ENCODE results near the gene SENP7.
"Not testable (repeated sequence)": the region's sequence is repeated elsewhere in the genome, so short reads cannot be mapped to it uniquely, and the experiment has no call there.

SENP7 gene

DNA sequence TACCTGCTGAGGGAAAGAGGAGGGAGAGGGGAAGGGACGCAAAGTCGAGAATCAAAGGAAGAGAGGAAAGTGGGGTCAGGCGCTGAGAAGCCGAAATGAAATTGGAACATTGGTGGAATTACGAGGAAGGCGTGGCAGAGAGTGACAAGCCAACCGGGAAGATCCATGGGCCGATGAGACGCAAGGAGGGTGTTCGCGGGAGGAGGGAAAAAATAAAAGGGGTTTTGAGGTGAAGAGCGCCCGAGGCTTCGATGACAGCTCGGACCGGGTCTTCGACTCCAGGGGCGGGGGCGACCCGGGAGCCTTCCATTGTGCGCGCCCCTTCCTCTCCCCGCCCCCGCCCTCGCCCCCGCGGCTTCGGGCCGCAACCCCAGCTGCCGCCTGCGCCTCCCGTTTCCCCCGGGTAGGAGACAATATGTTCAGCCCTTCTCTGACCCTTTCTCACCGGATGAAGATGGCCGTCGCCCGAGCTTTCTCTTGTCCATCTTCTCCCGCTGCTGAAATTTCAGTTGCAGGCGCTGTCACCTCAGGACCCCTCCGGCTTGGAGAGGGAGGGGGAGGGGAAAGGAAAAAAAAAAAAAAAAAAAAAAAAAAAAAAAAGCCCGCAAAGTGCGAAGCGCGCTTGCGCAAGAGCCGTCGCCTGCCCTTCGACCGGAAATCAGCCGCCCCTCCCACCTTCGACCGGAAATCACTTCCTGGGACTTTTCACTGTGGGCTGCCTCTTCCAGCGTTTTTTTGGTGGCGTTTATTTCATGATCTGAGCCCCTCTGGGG, at the start of gene SENP7:
Gene SENP7 (minus strand): TSS at position 567 of the 773 bp plus-strand sequence. CDS start 82 bp downstream, at position 485.
- DNase-seq, result peak; percentile 85 to 89

DNA sequence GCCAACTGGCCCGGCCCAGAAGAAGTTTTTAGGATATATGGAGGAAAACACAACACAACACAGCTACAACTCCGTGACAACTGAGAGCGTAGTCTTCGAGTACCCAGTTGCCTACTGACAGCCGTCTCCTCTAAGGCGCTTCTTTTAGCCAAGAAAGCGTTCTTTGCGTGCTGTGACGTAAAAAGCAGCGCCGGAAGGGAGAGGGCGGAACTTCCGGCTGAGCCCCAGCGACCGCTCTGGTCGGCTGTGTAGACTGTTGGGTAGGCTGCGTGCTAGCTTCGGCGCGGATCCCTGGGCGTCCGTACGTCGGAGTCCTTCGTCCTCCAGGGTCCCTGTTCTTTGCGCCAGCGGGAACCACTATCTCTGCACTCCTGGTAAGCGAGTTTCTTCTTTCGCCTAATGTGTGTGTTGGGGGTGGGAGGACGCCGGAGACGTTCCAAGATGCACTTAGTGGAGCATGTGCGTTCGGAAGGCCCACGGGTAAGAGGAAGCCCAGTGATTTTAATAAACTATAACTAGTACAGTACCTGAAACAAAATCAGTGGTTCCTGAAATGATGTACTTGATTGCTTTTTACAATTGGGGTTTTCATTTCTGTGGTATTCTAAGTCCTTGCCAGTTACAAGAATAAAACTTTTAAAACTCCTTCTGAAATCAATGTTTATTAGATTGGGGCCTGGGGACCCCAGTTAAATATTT, 48.8 kb upstream of the SENP7 start, which contains the start of gene TRMT10C:
Gene TRMT10C (plus strand): TSS at position 239 of the 699 bp plus-strand sequence. CDS start 2,914 bp downstream, outside the sequence.
- DNase-seq, result peak; percentile 88 to 94

- DNase-seq, result no peak
Observed at GRCh38 chr3:101556064-101556463, 43.1 kb upstream of the SENP7 start.

- not testable (repeated sequence) for DNase-seq
Observed at GRCh38 chr3:101553381-101553780, 40.4 kb upstream of the SENP7 start.

DNA sequence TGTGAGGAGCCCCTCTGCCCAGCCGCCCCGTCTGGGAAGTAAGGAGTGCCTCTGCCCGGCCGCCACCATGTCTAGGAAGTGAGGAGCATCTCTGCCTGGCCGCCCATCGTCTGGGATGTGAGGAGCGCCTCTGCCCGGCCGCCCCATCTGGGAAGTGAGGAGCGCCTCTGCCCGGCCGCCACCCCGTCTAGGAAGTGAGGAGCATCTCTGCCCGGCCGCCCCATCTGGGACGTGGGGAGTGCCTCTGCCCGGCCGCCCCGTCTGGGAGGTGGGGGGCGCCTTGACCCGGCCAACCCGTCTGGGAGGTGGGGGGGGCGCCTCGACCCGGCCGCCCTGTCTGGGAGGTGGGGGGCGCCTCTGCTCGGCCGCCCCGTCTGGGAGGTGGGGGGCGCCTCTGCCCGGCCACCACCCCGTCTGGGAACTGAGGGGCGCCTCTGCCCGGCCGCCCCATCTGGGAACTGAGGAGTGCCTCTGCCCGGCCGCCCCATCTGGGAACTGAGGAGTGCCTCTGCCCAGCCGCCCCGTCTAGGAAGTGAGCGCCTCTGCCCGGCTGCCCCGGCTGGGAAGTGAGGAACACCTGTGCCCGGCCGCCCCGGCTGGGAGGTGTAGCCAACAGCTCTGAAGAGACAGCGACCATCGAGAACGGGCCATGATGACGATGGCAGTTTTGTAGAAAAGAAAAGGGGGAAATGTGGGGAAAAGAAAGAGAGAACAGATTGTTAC, 38.5 kb upstream of the SENP7 start:
- DNase-seq, result not testable (repeated sequence)

- no peak for DNase-seq
Observed at GRCh38 chr3:101549473-101549872, 36.5 kb upstream of the SENP7 start.

GRCh38 chr3:101548527-101549105, 35.6 kb upstream of the SENP7 start:
- DNase-seq, result no peak

GRCh38 chr3:101544161-101544850, 31.3 kb upstream of the SENP7 start:
- no peak for DNase-seq

GRCh38 chr3:101542957-101543356, 29.9 kb upstream of the SENP7 start:
- DNase-seq, result no peak

DNA sequence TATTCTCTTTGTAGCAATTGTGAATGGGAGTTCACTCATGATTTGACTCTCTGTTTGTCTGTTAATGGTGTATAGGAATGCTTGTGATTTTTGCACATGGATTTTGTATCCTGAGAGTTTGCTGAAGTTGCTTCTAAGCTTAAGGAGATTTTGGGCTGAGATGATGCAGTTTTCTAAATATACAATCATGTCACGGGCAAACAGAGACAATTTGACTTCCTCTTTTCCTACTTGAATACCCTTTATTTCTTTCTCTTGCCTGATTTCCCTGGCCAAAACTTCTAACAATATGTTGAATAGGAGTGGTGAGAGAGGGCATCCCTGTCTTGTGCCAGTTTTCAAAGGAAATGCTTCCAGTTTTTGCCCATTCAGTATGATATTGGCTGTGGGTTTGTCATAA, 23.9 kb upstream of the SENP7 start:
- DNase-seq, result not testable (repeated sequence)

DNA sequence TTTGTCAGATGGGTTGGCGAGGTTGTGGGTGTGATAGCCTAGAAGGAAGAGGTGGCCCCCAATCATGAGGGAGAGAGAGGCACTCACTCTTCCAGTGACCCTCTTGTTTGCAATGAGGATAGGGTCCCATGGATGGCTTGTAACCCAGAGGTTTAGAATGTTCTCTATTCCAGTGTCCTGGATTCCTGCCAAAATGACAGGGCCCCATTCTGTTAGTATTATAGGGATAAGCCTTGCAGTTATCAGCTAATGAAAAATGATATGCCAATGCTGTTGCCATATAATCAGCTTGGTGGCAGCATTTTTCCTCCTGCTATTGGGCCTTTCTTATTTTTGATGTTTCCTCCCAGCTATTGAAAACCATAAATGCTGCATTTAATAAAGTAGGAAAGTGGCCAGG, 23.3 kb upstream of the SENP7 start:
- no peak for DNase-seq

- no peak for DNase-seq
Observed at GRCh38 chr3:101535221-101535620, 22.2 kb upstream of the SENP7 start.

DNA sequence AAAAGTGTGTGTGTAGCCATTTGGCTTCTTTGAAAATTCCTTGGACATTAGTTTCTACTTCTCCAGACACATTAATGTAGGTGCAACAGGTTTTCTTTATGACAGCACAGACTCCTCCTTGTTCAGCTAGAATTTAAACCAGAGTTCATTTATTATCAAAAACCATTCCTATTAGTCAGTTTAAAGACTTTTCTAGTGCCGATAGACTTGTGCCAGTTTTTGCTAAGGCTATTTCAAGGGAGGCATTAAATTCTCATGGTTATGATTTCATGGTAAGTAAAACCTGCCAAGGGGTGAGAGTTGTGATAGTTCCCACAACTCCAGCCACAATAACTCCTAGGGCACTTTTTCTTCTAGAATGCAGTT, 20.6 kb upstream of the SENP7 start:
- no peak for DNase-seq

DNA sequence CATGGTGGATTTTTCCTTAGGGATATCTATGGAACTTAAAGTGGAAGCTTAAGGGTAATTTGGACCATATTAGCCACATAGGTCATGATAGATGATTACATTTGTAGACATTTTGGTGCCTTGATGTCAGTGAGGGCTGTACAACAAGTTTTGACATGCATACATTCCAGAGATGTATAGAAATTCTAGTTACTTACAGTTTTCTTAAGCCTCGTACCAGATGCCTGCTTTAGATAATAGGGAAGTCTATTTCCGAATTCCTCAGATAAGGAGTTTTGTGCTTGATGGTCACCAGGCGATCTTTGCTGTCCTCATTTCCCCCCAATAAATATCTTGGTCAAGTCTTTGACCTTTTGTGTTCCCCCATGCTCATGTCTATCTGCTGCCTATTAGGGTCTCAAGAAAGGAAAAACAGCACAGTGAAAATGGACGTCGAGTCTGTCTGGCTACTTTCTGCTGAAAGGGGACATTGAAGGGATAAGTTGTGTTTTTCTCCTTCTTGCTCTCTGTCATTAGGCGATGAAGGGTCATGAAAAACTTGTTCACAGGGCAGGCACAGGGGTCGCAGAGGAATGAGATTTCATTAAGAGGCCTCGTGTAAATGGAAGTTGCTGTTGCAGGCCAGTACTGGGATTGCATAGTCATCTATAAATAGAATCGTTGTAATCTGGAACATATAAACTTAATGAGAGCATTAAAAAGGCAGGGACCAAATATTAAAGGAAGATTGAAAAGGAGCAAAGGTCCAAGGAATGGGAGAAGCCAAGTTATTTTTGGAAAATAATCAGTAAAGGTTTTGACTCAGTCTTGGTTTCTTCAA, 20.0 kb upstream of the SENP7 start:
- DNase-seq, result no peak

- no peak for DNase-seq
Observed at GRCh38 chr3:101531473-101532086, 18.6 kb upstream of the SENP7 start.

- DNase-seq, result no peak
Observed at GRCh38 chr3:101530686-101531047, 17.7 kb upstream of the SENP7 start.

DNA sequence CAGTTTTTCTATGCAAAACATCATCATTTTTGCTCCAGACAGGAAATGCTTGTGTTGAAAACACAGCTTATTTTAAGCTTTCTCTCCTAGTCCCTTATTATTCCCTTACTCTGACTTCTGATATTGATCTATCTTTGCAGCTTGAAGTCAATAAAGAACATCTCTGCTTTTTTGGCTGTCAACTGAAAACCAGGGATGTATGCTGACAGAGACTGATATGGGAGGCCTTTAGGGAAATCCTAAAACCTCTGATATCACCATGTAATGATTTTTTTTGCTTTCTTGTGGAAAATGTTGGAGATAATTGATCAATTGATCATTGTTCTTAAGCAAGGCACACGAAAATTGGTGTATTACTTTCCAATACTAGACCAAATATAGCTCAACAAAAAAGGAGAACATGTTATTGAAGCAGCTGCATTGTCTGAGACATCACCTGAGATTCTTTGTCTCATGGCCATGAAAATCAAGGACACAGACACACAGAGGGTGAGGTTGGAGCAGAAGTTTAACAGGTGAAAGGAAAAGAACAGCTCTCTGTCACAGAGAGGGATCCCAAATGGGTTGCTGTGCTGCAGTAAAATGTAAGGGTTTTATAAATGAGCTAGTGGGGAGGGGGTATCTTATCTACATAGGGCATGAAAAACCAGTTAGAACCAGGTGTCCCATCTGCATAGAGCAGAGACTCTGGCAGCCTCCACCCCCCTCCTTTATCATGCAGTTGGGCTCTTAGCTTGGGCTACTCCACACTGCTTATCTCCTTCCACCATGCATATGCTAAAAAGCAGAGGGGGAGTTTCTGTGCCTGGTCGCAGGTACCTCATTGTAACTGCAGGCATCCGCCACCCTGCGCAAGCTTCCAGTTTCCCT, 17.0 kb upstream of the SENP7 start:
- DNase-seq, result no peak

GRCh38 chr3:101527906-101528305, 14.9 kb upstream of the SENP7 start:
- DNase-seq, result no peak

DNA sequence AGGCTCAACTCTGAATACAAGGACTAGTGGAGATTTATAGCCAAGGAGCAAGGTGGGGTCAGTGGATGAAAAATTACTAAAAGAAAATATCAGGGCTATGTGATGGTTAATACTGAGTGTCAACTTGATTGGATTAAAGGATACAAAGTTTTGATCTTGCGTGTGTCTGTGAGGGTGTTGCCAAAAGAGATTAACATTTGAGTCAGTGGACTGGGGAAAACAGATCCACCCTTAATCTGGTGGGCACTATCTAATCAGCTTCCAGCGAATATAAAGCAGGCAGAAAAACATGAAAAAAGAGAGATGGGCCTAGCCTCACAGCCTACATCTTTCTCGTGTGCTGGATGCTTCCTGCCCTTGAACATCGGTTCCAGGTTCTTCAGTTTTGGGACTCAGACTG, 14.4 kb upstream of the SENP7 start:
- DNase-seq, result no peak

- DNase-seq, result no peak
Observed at GRCh38 chr3:101521211-101521701, 8.2 kb upstream of the SENP7 start.
